GM20000 (cell line): ENCODE measurements around the gene ELMO1.

Experiments
- DNase-seq: peaks from one replicate; pipeline ENCODE4 v3.0.0; 2012; ENCODE audit warnings: low spot score
- CTCF ChIP-seq: IDR thresholded peaks from 2 replicates; pipeline ENCODE4 v1.5.1; 2012; ENCODE audit warnings: mild to moderate bottlenecking, control low read depth; ENCODE audit errors: extremely low read depth, missing control alignments

Gene ELMO1

DNA sequence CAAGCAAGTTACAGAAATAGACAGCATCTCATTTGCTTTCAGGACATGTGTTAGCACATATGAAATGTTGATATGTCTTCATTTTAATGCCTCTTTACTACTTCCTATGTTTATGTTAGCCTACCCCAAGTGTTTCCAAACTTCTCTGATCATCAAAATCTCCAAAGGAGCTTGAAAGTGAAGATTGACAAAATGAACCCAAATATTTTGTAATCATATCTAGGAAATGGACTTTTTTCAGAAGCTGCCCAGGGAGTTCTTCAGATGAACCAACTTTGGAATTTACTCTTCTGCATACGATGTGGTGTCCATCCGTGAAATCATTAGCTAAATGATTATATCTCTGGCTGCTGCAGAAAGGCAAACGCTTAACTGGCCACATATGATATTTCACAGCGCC is 623.2 kb downstream of the ELMO1 start:
- DNase-seq = no peak
- no peak for TF ChIP-seq CTCF

DNA sequence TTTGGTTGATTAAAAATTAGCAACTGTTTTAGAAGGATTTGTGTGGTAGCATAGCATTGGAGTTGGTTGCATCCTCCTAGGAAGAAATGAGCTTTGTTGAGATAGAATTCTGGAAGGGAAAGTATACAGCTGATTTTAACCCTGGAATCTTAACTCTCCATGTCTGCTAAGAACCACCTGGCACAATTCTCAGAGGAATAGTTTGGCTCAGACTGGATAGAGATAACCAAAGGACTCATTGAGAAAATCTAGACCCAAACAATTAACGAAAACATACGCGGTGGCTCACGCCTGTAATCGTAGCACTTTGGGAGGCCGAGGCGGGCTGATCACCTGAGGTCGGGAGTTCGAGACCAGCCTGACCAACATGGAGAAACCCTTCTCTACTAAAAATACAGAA is 625.3 kb downstream of the ELMO1 start:
- no peak for DNase-seq
- TF ChIP-seq CTCF = no peak

DNA sequence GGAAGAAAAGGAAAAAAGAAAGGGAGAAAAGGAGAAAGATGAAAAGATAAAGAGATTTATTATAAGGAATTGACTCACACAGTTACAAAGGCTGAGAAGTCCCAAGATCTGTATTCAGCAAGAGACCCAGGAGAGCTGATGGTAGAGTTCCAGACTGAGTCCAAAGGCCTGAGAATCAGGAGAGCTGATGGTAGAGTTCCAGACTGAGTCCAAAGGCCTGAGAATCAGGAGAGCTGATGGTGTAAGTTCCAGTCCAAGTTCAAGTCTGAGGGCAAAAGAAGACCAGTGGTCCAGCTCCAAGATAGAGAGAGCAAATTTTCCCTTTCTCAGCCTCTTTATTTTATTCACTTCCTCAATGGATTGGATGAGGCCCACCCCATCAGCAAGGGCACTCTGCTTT is 627.0 kb downstream of the ELMO1 start:
- no peak for TF ChIP-seq CTCF
- DNase-seq = no peak

- no peak for DNase-seq
- TF ChIP-seq CTCF = no peak
Measured at GRCh38 chr7:36820527-36821170, 628.0 kb downstream of the ELMO1 start.

DNA sequence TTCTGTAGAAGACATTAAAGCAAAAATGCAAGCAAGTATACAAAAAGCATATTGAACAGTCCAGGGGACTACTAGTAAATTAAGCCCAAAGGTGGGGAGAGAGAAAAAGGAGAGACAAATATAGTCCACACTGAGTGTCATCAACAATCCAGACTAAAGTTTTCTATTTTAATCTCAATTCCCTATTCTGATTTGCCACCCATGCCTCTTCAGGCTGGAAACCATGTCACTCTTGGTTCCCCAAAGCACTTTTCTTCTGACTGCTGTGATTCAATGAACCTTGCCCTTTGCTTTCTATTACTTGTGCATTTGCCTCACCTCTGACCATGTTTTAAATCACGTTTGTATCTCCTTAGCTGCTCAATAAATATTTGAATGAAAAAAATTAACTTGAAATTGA is 629.0 kb downstream of the ELMO1 start:
- no peak for DNase-seq
- TF ChIP-seq CTCF = no peak

DNA sequence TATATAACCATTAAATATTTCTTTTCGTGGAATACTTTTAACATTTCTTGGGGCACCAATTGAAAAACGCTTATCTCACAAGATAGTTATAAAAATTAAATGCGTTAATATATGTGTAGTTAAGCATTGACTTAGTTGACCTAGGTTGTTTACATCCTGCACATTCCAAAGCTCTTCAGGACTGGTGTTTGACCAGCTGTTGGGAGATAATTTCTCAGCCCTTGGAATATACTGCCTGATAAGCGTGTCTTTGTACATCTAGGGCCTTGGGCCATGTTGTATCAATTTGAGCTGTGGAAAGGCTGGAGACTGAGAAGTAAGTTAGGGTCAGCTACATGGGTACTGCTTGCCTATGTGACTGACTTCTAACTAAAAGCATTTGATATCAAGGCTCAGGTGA is 634.4 kb downstream of the ELMO1 start:
- TF ChIP-seq CTCF = no peak
- no peak for DNase-seq

DNA sequence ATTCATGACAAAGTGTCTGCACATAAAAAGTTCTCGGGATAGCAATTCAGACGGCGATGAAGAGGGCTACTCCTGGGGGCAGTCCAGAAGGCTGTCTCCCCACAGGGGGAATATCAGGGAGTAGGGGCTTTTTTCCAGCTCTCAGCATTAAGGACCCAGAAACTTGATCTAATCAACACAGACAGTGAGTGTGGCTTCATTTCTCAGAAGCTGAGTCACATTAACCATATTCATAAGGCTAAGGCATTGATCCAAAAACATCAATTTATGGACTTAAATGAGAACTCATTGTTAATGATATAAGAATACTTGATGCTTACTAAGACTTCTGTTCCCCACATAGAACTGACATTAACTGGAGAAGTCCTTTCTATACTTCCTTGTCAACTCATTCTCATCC is 636.9 kb downstream of the ELMO1 start:
- no peak for DNase-seq
- no peak for TF ChIP-seq CTCF
